ENCODE results near the gene GFRA1.

The GFRA1 gene

DNA sequence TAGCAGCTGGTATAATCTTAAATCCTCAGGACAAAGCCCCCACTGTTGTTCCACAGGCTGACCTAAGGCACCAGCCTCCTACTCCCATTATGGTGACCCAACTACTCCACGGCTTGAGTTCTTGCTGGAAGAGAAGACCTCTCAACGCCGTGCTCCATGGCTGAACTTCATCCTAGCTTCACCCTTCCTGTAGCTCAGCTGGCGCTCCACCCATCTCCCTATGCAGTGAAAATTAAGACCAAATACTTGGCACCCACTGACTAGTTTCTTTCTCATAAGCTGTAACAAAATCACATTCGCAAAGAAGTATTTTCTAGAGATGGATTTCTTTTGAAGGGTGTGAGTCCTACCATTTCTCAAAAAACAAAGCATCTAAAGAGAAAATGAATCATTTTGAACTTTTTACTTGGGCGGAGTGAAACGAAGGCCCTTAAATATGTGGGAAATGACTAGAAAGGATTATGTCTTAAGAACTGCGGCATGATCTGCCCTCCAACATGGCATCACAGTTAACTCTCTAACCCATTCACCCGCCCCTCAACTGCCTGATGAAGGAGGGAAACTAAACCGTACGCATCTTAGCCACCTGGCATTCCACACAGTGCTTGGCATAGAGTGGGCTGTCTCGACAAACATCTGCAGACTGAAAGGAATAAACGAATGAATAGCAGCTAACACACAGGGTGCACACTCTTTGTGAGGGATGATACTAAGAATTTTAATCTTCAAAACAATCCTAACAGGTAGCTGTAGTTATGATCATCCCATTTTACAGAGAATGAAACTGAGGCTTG, 32.7 kb downstream of the GFRA1 start:
- DNase-seq (ENCODE audit: low read depth): no peak

DNA sequence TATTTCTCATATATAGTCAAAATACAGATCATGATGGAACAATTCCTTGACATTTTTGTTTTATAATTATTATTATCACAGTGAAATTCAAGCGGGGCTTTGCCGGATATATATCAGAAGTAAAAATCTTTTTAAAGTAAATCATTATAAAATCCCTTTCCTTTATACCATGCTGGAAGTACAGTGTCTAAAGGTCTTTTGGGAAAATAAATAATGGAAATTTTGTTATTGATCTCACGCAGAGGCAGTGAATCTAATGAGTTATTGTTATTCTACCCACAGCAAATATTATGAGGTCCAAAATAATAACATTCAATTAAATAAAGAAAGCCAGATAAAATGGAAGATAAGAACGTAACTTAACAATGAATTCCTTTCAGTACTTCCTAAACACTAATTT, 33.8 kb downstream of the GFRA1 start:
- DNase-seq (ENCODE audit: low read depth): no peak

DNA sequence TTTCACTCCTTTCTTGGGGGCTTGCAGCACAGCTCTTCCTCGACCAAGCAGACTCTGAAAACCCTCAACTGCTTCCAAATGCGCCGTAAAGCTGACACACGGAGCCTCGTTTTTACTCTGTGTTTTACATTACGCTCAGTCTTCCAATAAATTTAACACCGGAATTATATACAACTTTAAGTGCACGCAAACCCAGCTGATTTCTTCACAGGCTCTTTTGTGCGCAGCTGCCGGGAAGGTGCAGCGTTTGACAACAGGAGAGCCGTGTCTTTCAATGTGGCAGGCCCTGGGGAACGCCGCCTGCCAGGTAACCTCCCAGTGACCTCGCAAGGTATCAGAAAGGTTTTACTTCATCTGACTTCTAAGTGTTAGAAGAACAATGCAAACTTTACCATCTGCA, 35.0 kb downstream of the GFRA1 start:
- DNase-seq (ENCODE audit: low read depth): no peak

DNA sequence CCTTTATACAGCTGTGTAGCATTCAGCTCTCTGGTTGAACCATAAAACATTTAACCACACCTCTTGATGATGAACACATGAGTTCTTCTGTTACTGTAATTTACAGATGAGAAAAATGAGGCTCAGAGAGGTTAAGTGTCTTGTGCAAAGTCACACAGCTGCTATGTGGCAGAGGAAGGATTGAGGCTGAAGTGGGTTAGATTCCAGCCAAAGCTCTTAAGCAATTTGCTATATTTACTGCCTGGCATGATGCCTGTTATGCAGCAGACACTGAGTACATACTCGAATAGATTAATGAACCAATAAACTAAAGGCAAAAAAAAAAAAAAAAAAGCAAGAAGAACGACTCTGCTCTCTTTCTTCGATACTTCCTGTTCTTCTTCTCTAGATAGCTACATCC, 35.7 kb downstream of the GFRA1 start:
- no peak for DNase-seq (ENCODE audit: low read depth)

DNA sequence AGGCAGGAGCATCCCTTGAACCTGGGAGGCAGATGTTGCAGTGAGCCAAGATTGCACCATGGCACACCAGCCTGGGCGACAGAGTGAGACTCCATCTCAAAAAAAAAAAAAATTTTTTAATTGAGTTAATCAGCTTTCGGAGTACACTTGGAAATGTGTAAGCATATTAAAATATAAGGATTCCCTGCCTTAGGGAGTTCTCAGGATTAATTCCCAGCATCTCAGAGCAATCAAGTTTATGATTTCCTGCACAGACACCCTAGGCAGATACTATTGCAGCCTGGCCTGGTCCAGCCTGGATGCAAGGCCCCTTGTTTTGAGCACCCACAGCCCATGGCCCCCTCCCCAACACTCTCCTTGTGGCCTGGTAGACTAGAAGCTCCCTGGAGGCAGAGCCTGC, 39.8 kb downstream of the GFRA1 start:
- DNase-seq (ENCODE audit: low read depth): no peak

DNA sequence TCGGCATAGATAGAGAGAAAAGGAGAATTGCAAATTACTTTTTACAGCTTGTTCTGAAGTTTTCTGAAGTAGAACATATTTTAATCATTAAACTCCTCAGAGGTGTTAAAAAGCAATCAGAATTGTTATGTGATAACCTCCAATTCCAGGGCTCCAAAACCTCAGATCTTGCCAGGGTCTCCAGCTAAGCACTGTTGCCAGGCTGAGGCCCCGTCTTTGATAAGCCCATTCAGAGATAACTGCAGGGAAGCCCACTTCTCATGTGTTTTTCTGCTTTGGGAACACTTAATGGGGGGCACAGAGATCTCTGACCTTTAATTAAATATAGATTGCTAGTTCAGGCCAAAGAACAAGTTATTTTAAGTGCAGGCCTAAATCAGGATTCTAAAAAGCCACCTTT, 40.4 kb downstream of the GFRA1 start:
- no peak for DNase-seq (ENCODE audit: low read depth)

DNA sequence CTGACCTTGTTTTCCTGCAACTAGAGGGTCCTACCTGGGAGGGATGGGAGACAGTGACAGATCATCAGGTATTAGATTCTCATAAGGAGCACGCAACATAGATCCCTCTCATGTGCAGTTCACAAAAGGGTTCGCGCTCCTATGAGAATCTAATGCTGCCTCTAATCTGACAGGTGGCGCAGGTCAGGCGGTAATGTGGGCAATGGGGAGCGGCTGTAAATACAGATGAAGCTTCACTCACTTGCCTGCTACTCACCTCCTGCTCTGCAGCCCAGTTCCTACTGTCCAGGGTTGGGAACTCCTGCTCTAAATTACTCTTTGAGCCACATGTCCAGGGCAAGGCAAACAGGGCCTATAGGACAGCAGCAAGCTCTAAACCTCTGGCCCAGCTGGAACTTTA, 46.2 kb downstream of the GFRA1 start:
- DNase-seq (ENCODE audit: low read depth): no peak

DNA sequence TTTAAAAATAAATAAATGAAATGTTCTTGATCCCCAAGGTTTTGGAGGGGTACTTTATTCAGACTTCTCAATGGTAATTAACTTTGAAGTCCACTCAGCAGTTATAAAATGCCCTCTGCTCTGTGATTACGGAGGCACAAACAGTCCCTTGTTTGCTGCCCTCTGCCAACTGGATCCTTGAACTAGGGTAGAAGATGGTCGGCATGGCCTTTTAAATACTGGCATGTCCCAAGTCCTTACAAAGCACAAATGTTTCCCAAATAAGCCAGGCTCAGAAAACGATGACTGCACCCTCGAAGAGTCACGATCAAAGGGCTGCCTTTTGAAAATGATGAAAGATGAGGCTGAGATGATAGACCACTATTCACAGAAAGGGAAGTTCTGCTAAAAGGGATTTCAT, 47.0 kb downstream of the GFRA1 start:
- no peak for DNase-seq (ENCODE audit: low read depth)

DNA sequence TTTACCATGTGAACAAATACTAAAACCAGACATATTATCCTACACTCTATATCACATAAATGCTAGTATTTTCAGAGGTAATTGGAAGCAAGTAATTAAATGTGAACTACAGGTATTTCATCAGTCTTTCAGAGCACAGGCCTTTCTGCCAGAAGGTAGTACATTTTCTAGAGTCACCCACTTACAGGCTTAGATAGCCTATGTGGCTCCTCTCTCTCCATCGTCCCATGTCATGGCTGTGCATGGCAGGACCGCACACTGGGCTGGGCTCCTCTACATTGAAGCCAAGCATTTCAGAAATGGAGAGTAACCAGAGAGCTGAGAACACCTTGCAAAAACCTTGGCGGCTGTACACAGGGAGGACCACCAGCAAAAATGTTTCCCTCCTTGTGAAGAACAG, 49.7 kb downstream of the GFRA1 start:
- no peak for DNase-seq (ENCODE audit: low read depth)

DNA sequence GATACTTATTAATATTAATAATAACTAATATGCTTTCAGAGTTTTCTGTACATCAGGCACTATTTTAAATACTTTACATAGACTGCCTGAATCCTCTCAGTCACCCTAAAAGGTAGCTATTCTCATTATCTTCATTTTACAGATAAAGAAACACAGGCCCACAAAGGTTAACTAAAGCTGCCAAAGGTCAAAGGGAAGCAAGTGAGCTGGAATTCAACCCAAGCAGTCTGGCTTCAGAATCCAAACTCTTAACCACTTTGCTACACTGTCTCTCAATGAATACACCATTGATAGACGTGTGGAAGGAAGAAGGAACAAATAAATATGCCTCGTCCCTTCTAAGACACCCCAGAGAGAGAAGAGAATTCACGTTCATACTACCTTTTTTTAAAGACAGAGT, 52.0 kb downstream of the GFRA1 start:
- DNase-seq (ENCODE audit: low read depth): no peak

DNA sequence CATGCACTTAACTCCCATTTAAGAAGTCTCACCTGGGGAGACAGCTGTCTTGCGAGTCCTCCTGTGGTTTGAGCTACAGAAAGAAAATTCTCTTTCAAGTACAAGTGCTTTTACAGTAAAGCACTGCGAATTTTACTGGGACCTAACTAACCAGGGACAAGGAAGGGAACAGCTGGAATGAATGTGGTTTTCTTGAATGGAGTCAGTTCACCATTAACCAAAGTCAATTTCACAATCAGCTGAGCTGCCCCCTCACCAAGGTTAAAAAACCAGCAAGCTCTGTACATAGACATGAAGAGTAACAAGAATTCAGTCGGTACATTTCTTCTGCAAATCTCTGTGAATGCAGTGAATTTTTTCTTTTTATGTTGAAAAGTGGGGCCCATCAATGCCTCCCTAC, 56.3 kb downstream of the GFRA1 start:
- no peak for DNase-seq (ENCODE audit: low read depth)

DNA sequence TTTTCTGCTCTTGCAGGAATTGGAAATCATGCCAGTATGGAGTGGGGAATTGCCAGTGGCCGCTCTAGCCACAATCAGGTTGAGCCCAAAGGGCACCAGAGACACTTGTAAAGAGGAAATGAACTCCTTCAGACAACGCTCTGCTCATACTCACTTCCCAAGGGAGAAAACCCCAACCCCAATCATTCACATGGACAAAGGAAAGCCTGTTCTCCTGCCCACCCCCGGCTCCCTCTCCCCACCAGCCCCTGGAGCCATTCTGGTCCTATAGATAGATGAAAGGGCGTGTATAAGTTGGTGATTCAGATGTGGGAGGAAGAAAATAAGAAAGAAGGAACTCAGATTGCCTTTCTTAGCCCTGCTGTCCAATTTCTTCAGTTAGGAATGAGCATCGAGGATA, 57.4 kb downstream of the GFRA1 start:
- DNase-seq (ENCODE audit: low read depth): no peak

DNA sequence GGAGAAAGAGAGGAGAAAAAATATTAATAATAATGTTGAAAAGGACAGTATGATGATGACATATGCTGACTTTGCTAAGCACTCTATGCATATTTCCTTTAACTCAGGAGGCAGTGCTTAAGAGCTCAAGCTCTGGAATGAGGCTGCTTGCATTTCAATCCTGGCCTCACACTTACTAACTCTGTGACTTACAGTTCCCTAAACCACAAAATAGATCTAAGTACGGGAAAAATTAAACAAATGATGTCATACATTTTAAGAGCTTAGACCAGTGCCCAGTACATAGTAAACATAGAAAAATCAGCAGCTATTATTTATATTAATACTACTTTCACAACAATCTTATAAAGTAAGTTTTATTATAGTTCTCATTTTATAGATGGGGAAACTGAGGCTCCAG, 61.3 kb downstream of the GFRA1 start:
- DNase-seq (ENCODE audit: low read depth): no peak

DNA sequence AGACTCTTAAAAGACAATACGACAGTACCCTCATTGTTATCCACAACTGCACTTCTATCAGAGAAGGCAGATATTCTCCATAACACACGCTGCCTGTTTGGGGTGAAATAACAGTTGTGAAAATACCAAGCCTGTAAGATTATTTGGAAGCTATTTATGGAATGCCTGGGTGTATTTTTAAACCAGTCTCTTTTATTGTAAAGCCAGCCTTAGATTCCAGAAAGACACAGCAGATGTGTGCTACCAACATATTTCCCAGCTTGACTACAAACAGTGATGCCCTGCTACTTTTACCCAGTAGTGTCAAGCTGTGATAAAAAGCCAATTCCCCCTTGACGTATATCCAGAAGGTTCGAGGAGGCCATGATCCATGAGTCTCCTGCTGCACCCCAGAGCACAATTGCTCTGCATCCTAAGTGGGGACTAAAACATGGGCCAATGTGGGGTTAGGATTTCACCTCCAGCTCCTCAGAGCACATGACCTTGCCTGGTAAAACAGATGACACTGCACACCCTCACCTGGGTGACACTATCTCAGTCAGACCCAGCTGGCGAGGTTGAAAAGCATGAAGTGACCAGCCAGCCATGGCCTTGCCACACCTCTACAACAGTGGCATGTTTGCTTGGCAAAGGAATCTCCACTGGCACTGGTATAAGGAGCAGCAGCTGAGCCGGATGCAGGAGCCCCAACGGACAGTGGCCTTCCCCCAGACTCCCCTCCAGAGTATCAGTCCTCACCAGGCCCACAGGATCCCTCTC, 62.2 kb downstream of the GFRA1 start:
- DNase-seq (ENCODE audit: low read depth): no peak

DNA sequence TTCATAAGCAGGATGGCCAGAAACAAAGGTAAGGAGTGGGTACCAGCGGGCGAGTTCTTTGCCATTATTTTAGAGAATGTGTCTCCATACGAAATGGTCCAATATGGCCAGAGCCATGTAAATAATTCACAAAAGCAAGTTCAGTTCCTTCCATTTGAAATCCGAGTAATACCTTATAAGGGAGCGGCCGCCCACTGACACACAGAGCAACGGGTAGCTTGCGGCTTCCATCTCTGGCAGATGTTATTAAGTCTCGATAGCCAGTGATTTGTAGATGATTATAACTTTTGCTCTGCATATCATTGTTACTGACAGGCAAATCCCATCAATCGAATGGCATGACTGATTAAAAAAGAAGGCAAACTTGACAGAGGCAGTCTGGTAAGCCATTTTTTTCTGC, 63.2 kb downstream of the GFRA1 start:
- no peak for DNase-seq (ENCODE audit: low read depth)

DNA sequence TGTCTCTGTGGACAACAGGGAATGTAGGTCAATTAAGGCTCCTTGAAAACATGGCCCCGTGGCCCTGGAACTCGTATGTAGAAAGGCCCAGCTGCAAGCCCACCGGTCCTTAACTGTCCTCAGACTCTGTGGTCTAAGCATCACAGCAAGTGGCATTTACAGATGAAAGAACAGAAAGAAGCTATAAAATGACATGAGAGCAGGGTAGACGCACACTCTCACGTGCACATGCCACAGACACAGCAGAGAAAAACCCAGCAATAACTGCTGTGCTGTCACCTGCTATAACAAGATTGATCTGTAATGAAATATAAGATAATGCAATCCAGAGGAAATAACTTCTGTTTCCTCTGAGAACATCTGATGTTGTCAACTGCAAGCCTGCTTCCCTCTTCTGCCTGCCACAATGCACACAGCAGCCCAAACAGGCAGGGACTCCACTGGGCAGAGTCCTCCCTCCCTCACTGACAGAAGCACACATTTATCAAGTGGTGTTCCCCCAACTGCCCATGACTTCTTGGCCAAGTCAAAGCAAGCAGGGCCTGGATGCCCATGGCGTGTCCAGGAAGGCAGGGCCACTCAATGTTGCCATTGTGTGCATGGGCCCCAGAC, 63.9 kb downstream of the GFRA1 start:
- no peak for DNase-seq (ENCODE audit: low read depth)

DNA sequence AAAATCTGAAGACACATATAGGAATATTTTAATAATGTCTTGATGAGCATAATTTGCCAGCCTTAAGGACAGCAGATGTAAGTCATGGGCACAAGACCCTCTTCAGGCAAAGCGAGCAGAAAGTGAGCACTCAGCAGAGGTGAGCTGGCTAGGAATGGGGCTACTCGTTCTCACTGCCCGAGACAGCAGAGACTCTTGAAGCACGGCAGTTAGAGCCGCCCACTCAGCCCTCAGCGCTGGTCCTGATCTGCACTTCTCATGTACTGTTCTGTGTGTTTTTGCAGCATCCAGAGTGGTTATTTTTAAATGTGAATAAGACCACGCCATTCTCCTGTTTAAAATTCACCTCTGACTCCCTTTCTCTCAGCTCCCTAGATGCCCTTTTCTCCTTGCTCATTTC, 65.3 kb downstream of the GFRA1 start:
- no peak for DNase-seq (ENCODE audit: low read depth)

DNA sequence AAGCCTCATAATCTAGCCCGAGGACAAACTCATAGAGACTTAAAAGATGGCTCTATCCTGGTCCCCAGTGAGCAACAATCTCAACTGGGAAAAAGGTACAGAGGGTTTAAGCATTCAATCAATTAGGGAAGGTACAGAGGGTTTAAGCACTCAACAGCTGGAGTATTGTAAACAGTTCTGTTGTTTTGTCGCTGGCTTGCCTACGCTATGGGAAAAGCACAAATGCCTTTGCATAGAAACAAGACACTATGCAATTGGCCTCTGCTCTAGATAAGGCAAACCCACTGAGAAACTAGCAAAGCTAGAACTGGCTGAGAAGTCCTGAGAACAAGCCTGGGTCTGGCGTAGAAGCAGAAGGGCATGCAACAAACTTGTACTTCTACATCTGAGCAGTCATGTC, 69.3 kb downstream of the GFRA1 start:
- no peak for DNase-seq (ENCODE audit: low read depth)

DNA sequence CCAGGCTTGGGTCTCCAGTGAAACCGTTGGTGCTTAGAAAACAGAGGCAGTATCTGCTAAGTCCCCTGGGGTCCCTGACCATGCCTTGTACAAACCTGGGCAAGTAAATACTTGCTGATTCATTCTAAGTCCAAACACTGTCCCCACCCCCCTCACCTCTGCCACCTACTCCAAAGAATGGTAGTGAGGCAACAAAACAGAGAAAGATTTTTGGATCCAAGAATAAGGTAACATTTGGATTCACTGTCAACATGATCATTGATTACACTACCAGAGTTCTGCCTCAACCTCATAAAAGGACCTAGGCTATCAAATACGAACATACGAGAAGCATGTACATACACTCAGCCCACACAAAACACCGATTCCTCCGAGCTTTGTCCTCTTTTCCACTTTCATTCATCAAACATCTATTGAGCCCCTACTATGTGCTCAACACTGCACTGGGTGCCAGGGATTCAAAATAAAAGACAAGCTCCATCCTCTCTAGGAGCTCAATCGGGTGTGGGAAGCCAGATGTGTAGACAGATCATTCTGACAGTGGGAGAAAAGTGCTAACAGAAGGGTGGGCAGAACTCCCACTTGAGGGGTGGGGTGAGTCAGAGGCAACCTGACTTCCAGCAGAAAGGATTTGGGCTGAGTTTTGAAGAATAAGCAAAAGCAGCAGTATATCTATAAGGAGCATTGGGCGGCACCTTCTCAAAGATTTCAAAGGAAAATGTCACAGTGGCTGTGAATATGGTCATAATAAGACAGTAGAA, 71.2 kb downstream of the GFRA1 start:
- DNase-seq (ENCODE audit: low read depth): no peak

DNA sequence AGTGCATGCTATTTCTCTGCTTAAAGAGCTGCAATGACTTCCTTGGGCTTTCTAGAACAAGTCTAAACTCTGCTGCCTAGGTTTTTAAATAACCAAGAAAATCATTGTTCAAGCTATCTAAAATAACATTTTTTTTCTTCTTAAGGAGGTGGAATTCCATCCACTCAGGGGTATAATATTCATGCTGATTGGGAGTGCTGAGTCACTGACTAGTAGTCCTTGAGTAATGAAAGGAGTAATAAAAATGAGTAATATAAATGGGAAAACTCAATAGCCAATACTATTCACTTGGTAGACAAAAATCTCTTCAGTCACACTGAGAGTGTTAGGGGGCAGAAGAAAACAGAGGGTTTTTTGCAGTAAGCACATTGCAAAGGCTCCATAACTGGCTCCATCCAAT, 72.0 kb downstream of the GFRA1 start:
- DNase-seq (ENCODE audit: low read depth): no peak

DNA sequence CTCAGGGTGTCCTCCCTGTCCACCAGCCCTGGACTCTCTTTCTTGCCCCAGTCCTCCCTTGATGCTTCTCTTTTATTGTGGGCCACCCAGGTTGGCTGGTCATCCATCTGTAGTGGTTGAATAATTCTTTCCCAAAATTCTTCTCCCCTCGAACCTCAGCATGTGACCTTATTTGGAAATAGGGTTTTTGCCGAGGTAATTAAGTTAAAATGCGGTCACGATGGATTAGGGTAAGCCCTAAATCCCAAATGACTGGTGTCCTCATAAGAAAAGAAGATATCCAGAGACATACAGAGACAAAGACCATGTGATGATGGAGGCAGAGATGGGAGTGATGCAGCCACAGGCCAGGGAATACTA, 74.3 kb downstream of the GFRA1 start:
- no peak for DNase-seq (ENCODE audit: low read depth)

DNA sequence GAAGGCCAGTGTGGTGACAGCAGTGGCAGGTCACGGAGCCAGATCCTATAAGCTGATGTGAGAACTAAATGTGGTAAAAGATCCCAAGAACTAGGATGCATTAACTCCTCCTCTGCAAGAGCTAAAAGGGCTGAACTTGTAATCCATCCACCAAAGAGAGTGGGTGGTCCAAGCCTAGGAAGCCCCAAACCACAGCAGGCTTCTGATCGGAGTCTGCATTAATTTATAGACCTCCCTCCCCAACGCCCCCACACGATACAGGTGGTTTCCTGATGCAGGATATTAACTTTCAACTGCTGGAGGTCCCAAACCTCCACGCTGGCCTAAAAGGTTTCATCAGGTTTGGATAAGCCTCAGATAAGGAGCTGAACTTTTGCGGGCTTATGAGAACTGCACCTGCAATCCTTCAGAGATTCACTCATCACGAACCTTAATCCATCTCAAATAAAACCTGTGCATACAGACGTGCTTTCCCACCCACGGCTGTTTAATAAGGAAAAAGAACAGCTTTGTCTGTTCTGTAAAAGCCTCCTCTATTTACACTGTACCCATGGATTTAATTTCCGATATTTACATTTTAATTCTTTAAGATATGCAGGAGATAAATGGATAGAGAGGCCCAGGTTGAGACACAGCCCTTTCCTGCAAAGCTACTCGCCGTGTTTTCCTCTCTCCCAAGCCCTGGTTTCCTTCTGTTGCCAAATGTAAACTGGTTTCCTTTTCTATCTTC, 74.9 kb downstream of the GFRA1 start:
- no peak for DNase-seq (ENCODE audit: low read depth)
